SK-N-SH treated with all-trans-retinoic acid at 6 μM for 48 hours (cell line): ENCODE measurements around the gene ZNF689.

ENCODE experiments used
- ATAC-seq: fragments of 200-7000 bp; cut with Tn5 transposase; 3 replicates; pipeline ENCODE4 v1.9.1; 2020; ENCODE audit warnings: mild to moderate bottlenecking, moderate library complexity
- ARNTL ChIP-seq: fragments of 450-650 bp; formaldehyde crosslinking; IDR thresholded peaks from 2 replicates; pipeline ENCODE4 v1.5.0; 2020; ENCODE audit warnings: low read depth, mild to moderate bottlenecking, moderate library complexity, borderline replicate concordance
- BACH2 ChIP-seq: fragments of 250-450 bp; sonication (Bioruptor Pico); IDR thresholded peaks from 2 replicates; pipeline ENCODE4 v1.9.0; 2021; ENCODE audit warnings: mild to moderate bottlenecking, borderline replicate concordance
- CREB5 ChIP-seq: fragments of 250-450 bp; sonication (Bioruptor Pico); IDR thresholded peaks from 2 replicates; pipeline ENCODE4 v1.5.1; 2020; ENCODE audit warnings: low read depth, mild to moderate bottlenecking, moderate library complexity
- CSDC2 ChIP-seq: fragments of 250-450 bp; sonication (Bioruptor Pico); IDR thresholded peaks from 2 replicates; pipeline ENCODE4 v1.5.0; 2020; ENCODE audit warnings: mild to moderate bottlenecking, moderate library complexity
- ESRRG ChIP-seq: fragments of 250-450 bp; sonication (Bioruptor Pico); IDR thresholded peaks from 2 replicates; pipeline ENCODE4 v1.6.1; 2021; ENCODE audit warnings: mild to moderate bottlenecking
- GLIS3 ChIP-seq: fragments of 250-450 bp; sonication (Bioruptor Pico); IDR thresholded peaks from 2 replicates; pipeline ENCODE4 v1.5.0; 2020; ENCODE audit warnings: mild to moderate bottlenecking, moderate library complexity
- OSR1 ChIP-seq: fragments of 250-450 bp; sonication (Bioruptor Pico); IDR thresholded peaks from 2 replicates; pipeline ENCODE4 v1.8.0; 2022; ENCODE audit warnings: moderate library complexity, mild to moderate bottlenecking, inconsistent platforms
- PATZ1 ChIP-seq: fragments of 250-450 bp; sonication (Bioruptor Pico); IDR thresholded peaks from 2 replicates; pipeline ENCODE4 v1.8.0; 2020; ENCODE audit warnings: mild to moderate bottlenecking, moderate library complexity, borderline replicate concordance
- PPARA ChIP-seq: fragments of 250-450 bp; sonication (Bioruptor Pico); IDR thresholded peaks from 2 replicates; pipeline ENCODE4 v1.5.0; 2020; ENCODE audit warnings: mild to moderate bottlenecking, borderline replicate concordance
- SNAI2 ChIP-seq: fragments of 250-450 bp; sonication (Bioruptor Pico); IDR thresholded peaks from 2 replicates; pipeline ENCODE4 v1.5.0; 2020; ENCODE audit warnings: mild to moderate bottlenecking, moderate library complexity
- TCF4 ChIP-seq: fragments of 250-450 bp; sonication (Bioruptor Pico); IDR thresholded peaks from 2 replicates; pipeline ENCODE4 v1.8.0; 2021; ENCODE audit warnings: mild to moderate bottlenecking, moderate library complexity, borderline replicate concordance
- TOX ChIP-seq: fragments of 250-450 bp; sonication (Bioruptor Pico); IDR thresholded peaks from 2 replicates; pipeline ENCODE4 v1.8.0; 2021; ENCODE audit warnings: mild to moderate bottlenecking, moderate library complexity, borderline replicate concordance
- TSHZ2 ChIP-seq: fragments of 250-450 bp; sonication (Bioruptor Pico); IDR thresholded peaks from 2 replicates; pipeline ENCODE4 v1.5.0; 2020; ENCODE audit warnings: mild to moderate bottlenecking, moderate library complexity
- ZC3H10 ChIP-seq: fragments of 250-450 bp; sonication (Bioruptor Pico); IDR thresholded peaks from 2 replicates; pipeline ENCODE4 v1.5.1; 2021; ENCODE audit warnings: mild to moderate bottlenecking, moderate library complexity
- ZFP3 ChIP-seq: fragments of 250-450 bp; sonication (Bioruptor Pico); IDR thresholded peaks from 2 replicates; pipeline ENCODE4 v1.5.0; 2020; ENCODE audit warnings: mild to moderate bottlenecking, moderate library complexity
- ZNF70 ChIP-seq: fragments of 450-650 bp; formaldehyde crosslinking; IDR thresholded peaks from 2 replicates; pipeline ENCODE4 v1.5.0; 2020; ENCODE audit warnings: mild to moderate bottlenecking, moderate library complexity
- ZNF8 ChIP-seq: fragments of 450-650 bp; formaldehyde crosslinking; IDR thresholded peaks from 2 replicates; pipeline ENCODE4 v1.5.0; 2020; ENCODE audit warnings: mild to moderate bottlenecking, moderate library complexity

The ZNF689 gene

GRCh38 chr16:30558789-30559377, 51.3 kb downstream of the ZNF689 start:
- no peak for ATAC-seq
- no peak for TF ChIP-seq GLIS3
- TF ChIP-seq TSHZ2 (CRISPR knock-in tag), result 0 out of 2 replicates have a peak, but pooled peaks have one; percentile 8
- TF ChIP-seq, all 23 proteins: peak for 1

GRCh38 chr16:30557957-30558788, 52.0 kb downstream of the ZNF689 start, which contains the start of gene ZNF764:
Gene ZNF764 (minus strand): TSS chr16:30558374. CDS start chr16:30558182, 192 bp downstream.
- peak; percentile 99 for ATAC-seq
- TF ChIP-seq GLIS3 (no peak), TSHZ2 (CRISPR knock-in tag) (0 out of 2 replicates have a peak, but pooled peaks have one; percentile 21), PATZ1 (CRISPR knock-in tag) (no peak), ESRRG (CRISPR knock-in tag) (no peak), CREB5 (no peak), ZNF70 (CRISPR knock-in tag) (no peak)
- TF ChIP-seq, all 23 proteins: peak for 1

GRCh38 chr16:30557707-30557956, 52.6 kb downstream of the ZNF689 start:
- peak; percentile 18 for ATAC-seq

GRCh38 chr16:30556125-30556473, 54.1 kb downstream of the ZNF689 start:
- no peak for ATAC-seq
- TF ChIP-seq OSR1 (CRISPR knock-in tag), result no peak
- no peak for TF ChIP-seq CSDC2 (CRISPR knock-in tag)
- TF ChIP-seq TSHZ2 (CRISPR knock-in tag), result no peak
- no peak for TF ChIP-seq SNAI2 (CRISPR knock-in tag)
- TF ChIP-seq PPARA (CRISPR knock-in tag), result no peak
- no peak for TF ChIP-seq TCF4 (CRISPR knock-in tag)
- no peak for TF ChIP-seq ESRRG (CRISPR knock-in tag)
- TF ChIP-seq BACH2 (CRISPR knock-in tag), result no peak
- TF ChIP-seq ZC3H10, result no peak
- no peak for TF ChIP-seq ZFP3 (CRISPR knock-in tag)
- TF ChIP-seq TOX (CRISPR knock-in tag), result no peak

More at GRCh38 chr16:30557707-30557956, 52.6 kb downstream of the ZNF689 start:
- TF ChIP-seq GLIS3 (no peak), CSDC2 (CRISPR knock-in tag) (no peak), ZNF70 (CRISPR knock-in tag) (no peak), ZC3H10 (no peak), ARNTL (CRISPR knock-in tag) (no peak), PATZ1 (CRISPR knock-in tag) (no peak), OSR1 (CRISPR knock-in tag) (no peak), BACH2 (CRISPR knock-in tag) (no peak), ESRRG (CRISPR knock-in tag) (no peak), PPARA (CRISPR knock-in tag) (no peak), ZNF8 (CRISPR knock-in tag) (no peak)
